ENCODE results near the gene USP40.

USP40 gene

GRCh38 chr2:233426619-233427342 lies 139.8 kb downstream of the USP40 start:
- WGBS, 2 donors (ENCODE audit: extremely low coverage in 2 of 2, insufficient read length in 2 of 2, insufficient replicate concordance in 1 of 2): no CpG with 5 or more reads among the region's 7 CpGs
- Histone ChIP-seq H2BK15ac (ENCODE audit: low read length) (no peak overlapping the region), H3K36me3 (replicated peaks in 1 of 2; ENCODE audit: control insufficient read depth in 2 of 2, insufficient read depth in 2 of 2, low read length in 2 of 2) (no peaks in the 10 kb centered on the region), H3K4me2 (ENCODE audit: insufficient read depth, low read length, poor library complexity, severe bottlenecking) (no peak overlapping the region), H3K4me3 (ENCODE audit: low read length in 2 of 2) (no peak overlapping the region), H3K23ac (ENCODE audit: low read depth, low read length, poor library complexity) (no peak overlapping the region), H2BK12ac (ENCODE audit: low read length) (no peak overlapping the region), H2AFZ (ENCODE audit: low read length) (no peak overlapping the region), H3K4ac (ENCODE audit: low read length) (no peak overlapping the region), H2AK5ac (ENCODE audit: low read depth, low read length) (no peak overlapping the region), H3K14ac (ENCODE audit: low read length) (no peak overlapping the region), H2BK5ac (ENCODE audit: low read length) (no peak overlapping the region), H3K27ac (replicated peaks; ENCODE audit: low read length) (no peak overlapping the region), H3K9ac (ENCODE audit: low read depth, low read length, poor library complexity) (no peak overlapping the region), H3K79me1 (ENCODE audit: low read depth, low read length) (peaks cover 3% of the 10 kb centered on the region), H3K4me1 (ENCODE audit: control insufficient read depth in 2 of 2, insufficient read depth in 1 of 2, low read depth in 1 of 2, low read length in 2 of 2) (peaks cover 0 to 4% of the 10 kb centered on the region in 2 donors), H3K9me3 (replicated peaks in 1 of 2; ENCODE audit: control insufficient read depth in 2 of 2, insufficient read depth in 1 of 2, low read depth in 1 of 2, low read length in 2 of 2) (peaks cover 0 to 3% of the 10 kb centered on the region in 2 donors), H3K27me3 (ENCODE audit: control insufficient read depth in 3 of 3, insufficient read depth in 3 of 3, low read depth in 1 of 3, low read length in 3 of 3) (no peaks in the 10 kb centered on the region), H4K91ac (ENCODE audit: low read depth, low read length, poor library complexity) (no peak overlapping the region), H4K8ac (ENCODE audit: low read depth, low read length) (no peak overlapping the region), H2BK120ac (ENCODE audit: low read depth, low read length) (no peak overlapping the region), H3K18ac (ENCODE audit: low read length) (no peak overlapping the region)
- DNase-seq (ENCODE audit: low spot score): no peak

Measured in neuronal stem cell (in vitro differentiated cells).